Esophagus muscularis mucosa (tissue), 4 donors: Measurements from ENCODE around the gene PLA1A.

Experiments
- CTCF ChIP-seq, 3 experiments: fragments of 200-600 bp in 2 of 3; fragments of 450-650 bp in 1 of 3; sonication (generic) in 2 of 3; IDR thresholded peaks; one replicate each; pipeline ENCODE4 v1.5.1; 2017 to 2019; ENCODE audit warnings: antibody characterized with exemption in 3 of 3, mild to moderate bottlenecking in 2 of 3, moderate library complexity in 1 of 3
- EP300 ChIP-seq: sonication (generic); formaldehyde crosslinking; IDR thresholded peaks from one replicate; pipeline ENCODE4 v1.6.1; 2017; ENCODE audit warnings: antibody characterized with exemption
- POLR2A ChIP-seq: fragments of 450-650 bp; IDR thresholded peaks from one replicate; pipeline ENCODE4 v1.6.1; 2017; ENCODE audit warnings: antibody characterized with exemption, moderate library complexity, mild to moderate bottlenecking, low read depth

- TF ChIP-seq CTCF (IDR thresholded peaks at IDR 0.05) (no peak), EP300 (no peak), POLR2A (no peak)
Measured at GRCh38 chr3:119647171-119647570, 49.5 kb downstream of the PLA1A start.
